B cell (primary cell): ENCODE results near the gene CCND1.

Source experiments
- EZH2 ChIP-seq: IDR thresholded peaks from 2 replicates; pipeline ENCODE4 v1.6.1; 2012; ENCODE audit warnings: borderline replicate concordance, low read depth, mild to moderate bottlenecking, moderate library complexity, low read length; ENCODE audit not compliant: insufficient read depth, poor library complexity, severe bottlenecking
- TF ChIP-seq, protein P1 (sequence below): fragments of 200-600 bp; IDR thresholded peaks from one replicate; pipeline ENCODE4 v1.8.0; 2022; ENCODE audit warnings: antibody characterized with exemption, mild to moderate bottlenecking

DNA sequence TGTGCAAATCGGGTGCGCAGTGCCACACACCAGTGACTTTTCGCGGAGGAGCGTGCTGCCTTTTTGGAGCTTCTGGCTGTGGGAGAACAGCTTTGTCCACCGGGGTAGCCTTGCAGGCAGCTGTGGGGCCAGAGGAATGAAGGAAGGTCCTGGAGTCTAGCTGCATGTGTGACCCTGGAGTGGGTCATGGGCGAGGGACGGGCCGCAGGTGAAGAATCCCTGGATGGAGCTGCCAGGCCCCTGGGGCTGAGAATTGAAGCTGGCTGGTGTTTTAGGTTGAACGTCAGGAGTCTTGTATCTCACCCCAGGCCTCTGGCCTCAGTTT, 8.6 kb downstream of the CCND1 start:
- TF ChIP-seq EZH2, result no peak
- TF ChIP-seq, protein P1, sequence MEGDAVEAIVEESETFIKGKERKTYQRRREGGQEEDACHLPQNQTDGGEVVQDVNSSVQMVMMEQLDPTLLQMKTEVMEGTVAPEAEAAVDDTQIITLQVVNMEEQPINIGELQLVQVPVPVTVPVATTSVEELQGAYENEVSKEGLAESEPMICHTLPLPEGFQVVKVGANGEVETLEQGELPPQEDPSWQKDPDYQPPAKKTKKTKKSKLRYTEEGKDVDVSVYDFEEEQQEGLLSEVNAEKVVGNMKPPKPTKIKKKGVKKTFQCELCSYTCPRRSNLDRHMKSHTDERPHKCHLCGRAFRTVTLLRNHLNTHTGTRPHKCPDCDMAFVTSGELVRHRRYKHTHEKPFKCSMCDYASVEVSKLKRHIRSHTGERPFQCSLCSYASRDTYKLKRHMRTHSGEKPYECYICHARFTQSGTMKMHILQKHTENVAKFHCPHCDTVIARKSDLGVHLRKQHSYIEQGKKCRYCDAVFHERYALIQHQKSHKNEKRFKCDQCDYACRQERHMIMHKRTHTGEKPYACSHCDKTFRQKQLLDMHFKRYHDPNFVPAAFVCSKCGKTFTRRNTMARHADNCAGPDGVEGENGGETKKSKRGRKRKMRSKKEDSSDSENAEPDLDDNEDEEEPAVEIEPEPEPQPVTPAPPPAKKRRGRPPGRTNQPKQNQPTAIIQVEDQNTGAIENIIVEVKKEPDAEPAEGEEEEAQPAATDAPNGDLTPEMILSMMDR, result no peak
